H1 (cell line): ENCODE measurements around the gene LRRC3C. TPM values are rescaled to one million over a fixed set of nuclear protein-coding genes. Genes with fewer than 3 reads are reported as not detected.

ENCODE experiments used
- CTCF ChIA-PET: fragments of 300-600 bp; sonication (Branson Sonifier 250); formaldehyde crosslinking; loops from one replicate; lab custom pipeline; 2021; ENCODE audit not compliant: partially characterized antibody; lab: Charles Lee
- POLR2A ChIA-PET: fragments of 300-600 bp; sonication (Branson Sonifier 250); formaldehyde crosslinking; loops from one replicate; lab custom pipeline; 2021; ENCODE audit warnings: inconsistent platforms; ENCODE audit not compliant: partially characterized antibody; lab: Charles Lee
- DNase-seq, 2 experiments: peaks; one replicate each; pipeline versions ENCODE4 v3.0.0 to v3.0.0-alpha.2; 2010 to 2022; ENCODE audit warnings: low spot score in 2 of 2, low read depth in 1 of 2, mixed read lengths in 1 of 2
- FAIRE-seq: peaks from 2 replicates; lab custom pipeline; 2011; peaks lifted over from hg19 to GRCh38; lab: Jason Lieb, UNC
- H2AFZ ChIP-seq: 2 replicates; pipeline ENCODE4 v1.8.1; 2012; ENCODE audit warnings: low read length, inconsistent platforms
- H2AK5ac ChIP-seq: 2 replicates; pipeline ENCODE4 v1.6.1; 2013; ENCODE audit warnings: low read depth, low read length
- H2BK120ac ChIP-seq: replicated peaks from 2 replicates; pipeline ENCODE3; 2013; ENCODE audit warnings: low read depth, low read length, inconsistent platforms
- H2BK12ac ChIP-seq: 2 replicates; pipeline ENCODE4 v1.6.1; 2013; ENCODE audit warnings: low read depth, low read length
- H2BK15ac ChIP-seq: 2 replicates; pipeline ENCODE4 v1.6.1; 2013; ENCODE audit warnings: low read length
- H2BK20ac ChIP-seq: 2 replicates; pipeline ENCODE4 v1.6.1; 2013; ENCODE audit warnings: low read length
- H2BK5ac ChIP-seq: 2 replicates; pipeline ENCODE4 v1.6.1; 2013; ENCODE audit warnings: low read depth, low read length
- H3K14ac ChIP-seq: 2 replicates; pipeline ENCODE4 v1.6.1; 2013; ENCODE audit warnings: inconsistent platforms; ENCODE audit not compliant: insufficient read length
- H3K18ac ChIP-seq: 2 replicates; pipeline ENCODE4 v1.6.1; 2013; ENCODE audit warnings: low read length; ENCODE audit errors: extremely low read depth
- H3K23ac ChIP-seq: 2 replicates; pipeline ENCODE4 v1.6.1; 2013; ENCODE audit warnings: inconsistent platforms; ENCODE audit not compliant: insufficient read length
- H3K23me2 ChIP-seq: 2 replicates; pipeline ENCODE4 v1.6.1; 2013; ENCODE audit warnings: low read depth, low read length
- H3K27ac ChIP-seq: 2 replicates; pipeline ENCODE4 v1.6.1; 2011; ENCODE audit warnings: low read depth, low read length, inconsistent platforms
- H3K27me3 ChIP-seq, 4 experiments: replicated peaks in 1 of 4; 1 replicate in 1 of 4; 2 replicates in 3 of 4; pipeline versions ENCODE4 v1.6.1 to v1.8.1; 2011 to 2013; ENCODE audit warnings: low read length in 3 of 4, mild to moderate bottlenecking in 3 of 4, inconsistent platforms in 2 of 4, mixed read lengths in 2 of 4, moderate library complexity in 1 of 4; ENCODE audit not compliant: control insufficient read depth in 3 of 4, insufficient read depth in 3 of 4; ENCODE audit errors: extremely low read depth in 1 of 4
- H3K36me3 ChIP-seq, 4 experiments: 2 replicates each; pipeline versions ENCODE4 v1.6.1 to v1.8.1; 2011 to 2013; ENCODE audit warnings: mild to moderate bottlenecking in 4 of 4, low read length in 3 of 4, moderate library complexity in 2 of 4, control low read depth in 1 of 4, inconsistent platforms in 1 of 4; ENCODE audit not compliant: insufficient read depth in 4 of 4, control insufficient read depth in 2 of 4
- H3K4ac ChIP-seq: replicated peaks from 2 replicates; pipeline ENCODE3; 2013; ENCODE audit warnings: low read length, low read depth, mixed read lengths, inconsistent platforms; ENCODE audit not compliant: insufficient read length
- H3K4me1 ChIP-seq, 4 experiments: replicated peaks in 1 of 4; 1 replicate in 1 of 4; 2 replicates in 3 of 4; pipeline versions ENCODE4 v1.6.1 to v1.8.1; 2011 to 2013; ENCODE audit warnings: low read length in 3 of 4, inconsistent platforms in 2 of 4, mixed read lengths in 1 of 4; ENCODE audit not compliant: insufficient read depth in 4 of 4, control insufficient read depth in 3 of 4
- H3K4me2 ChIP-seq, 2 experiments: 2 replicates each; pipeline versions ENCODE4 v1.6.1 to v1.8.1; 2011 to 2013; ENCODE audit warnings: low read depth in 2 of 2, low read length in 2 of 2, control low read depth in 1 of 2, inconsistent platforms in 1 of 2, mild to moderate bottlenecking in 1 of 2; ENCODE audit not compliant: insufficient read depth in 1 of 2
- H3K4me3 ChIP-seq, 4 experiments: fragments of 200-600, 300-600 bp in 1 of 4; sonication (generic), shearing (Covaris generic), sonication (Bioruptor Twin) in 1 of 4; 2 replicates each; pipeline versions ENCODE4 v1.5.1 to v1.8.1; 2011 to 2016; ENCODE audit warnings: low read length in 4 of 4, low read depth in 3 of 4, control low read depth in 2 of 4, inconsistent platforms in 2 of 4, mild to moderate bottlenecking in 2 of 4, mixed read lengths in 1 of 4, moderate library complexity in 1 of 4; ENCODE audit not compliant: insufficient read depth in 2 of 4; ENCODE audit errors: extremely low read depth in 1 of 4
- H3K56ac ChIP-seq: replicated peaks from 2 replicates; pipeline ENCODE3; 2013; ENCODE audit warnings: low read depth, mild to moderate bottlenecking, mixed read lengths, low read length, inconsistent platforms; ENCODE audit not compliant: insufficient read length
- H3K79me1 ChIP-seq: 2 replicates; pipeline ENCODE4 v1.6.1; 2013; ENCODE audit warnings: low read depth, low read length, control low read depth
- H3K79me2 ChIP-seq, 2 experiments: 2 replicates each; pipeline versions ENCODE4 v1.6.1 to v1.8.1; 2012 to 2013; ENCODE audit warnings: low read length in 2 of 2, mild to moderate bottlenecking in 2 of 2, inconsistent platforms in 1 of 2; ENCODE audit not compliant: insufficient read depth in 2 of 2, control insufficient read depth in 1 of 2
- H3K9ac ChIP-seq, 4 experiments: replicated peaks in 1 of 4; 1 replicate in 1 of 4; 2 replicates in 3 of 4; pipeline versions ENCODE4 v1.6.1 to v1.8.1; 2011 to 2013; ENCODE audit warnings: low read depth in 3 of 4, low read length in 3 of 4, control low read depth in 2 of 4, mild to moderate bottlenecking in 2 of 4, moderate library complexity in 2 of 4, inconsistent platforms in 1 of 4; ENCODE audit errors: extremely low read depth in 1 of 4
- H3K9me3 ChIP-seq, 2 experiments: 2 replicates each; pipeline versions ENCODE4 v1.6.1 to v1.8.1; 2012 to 2013; ENCODE audit warnings: mild to moderate bottlenecking in 2 of 2, moderate library complexity in 2 of 2, control low read depth in 1 of 2, inconsistent platforms in 1 of 2, low read depth in 1 of 2, low read length in 1 of 2, mixed read lengths in 1 of 2; ENCODE audit not compliant: insufficient read depth in 2 of 2
- H4K20me1 ChIP-seq, 2 experiments: replicated peaks in 1 of 2; 2 replicates each; pipeline versions ENCODE3 to v1.8.1; 2011 to 2013; ENCODE audit warnings: inconsistent platforms in 2 of 2, low read length in 2 of 2, mild to moderate bottlenecking in 1 of 2; ENCODE audit not compliant: insufficient read depth in 2 of 2, control insufficient read depth in 1 of 2
- H4K5ac ChIP-seq: 2 replicates; pipeline ENCODE4 v1.6.1; 2013; ENCODE audit warnings: low read length, low read depth, mixed read lengths, inconsistent platforms; ENCODE audit not compliant: insufficient read length
- H4K8ac ChIP-seq: 2 replicates; pipeline ENCODE4 v1.8.0; 2013; ENCODE audit warnings: mild to moderate bottlenecking, moderate library complexity, low read length, inconsistent platforms; ENCODE audit not compliant: insufficient read depth; ENCODE audit errors: extremely low read depth
- H4K91ac ChIP-seq: replicated peaks from 2 replicates; pipeline ENCODE3; 2013; ENCODE audit warnings: low read length, mixed read lengths, inconsistent platforms; ENCODE audit not compliant: insufficient read length
- ATF2 ChIP-seq: IDR thresholded peaks from 2 replicates; pipeline ENCODE4 v1.6.1; 2012; ENCODE audit warnings: low read length, inconsistent platforms
- CEBPB ChIP-seq: IDR thresholded peaks from 2 replicates; pipeline ENCODE4 v1.6.1; 2012; ENCODE audit warnings: low read depth, low read length
- CHD1 ChIP-seq: IDR thresholded peaks from 2 replicates; pipeline ENCODE4 v1.6.1; 2012; ENCODE audit warnings: low read depth, low read length, improper control_type of control experiment
- EP300 ChIP-seq, 2 experiments: IDR thresholded peaks; 1 replicate in 1 of 2; 2 replicates in 1 of 2; pipeline ENCODE4 v1.6.1; 2011 to 2012; ENCODE audit warnings: low read depth in 2 of 2, low read length in 2 of 2, mild to moderate bottlenecking in 2 of 2, borderline replicate concordance in 1 of 2, inconsistent platforms in 1 of 2, moderate library complexity in 1 of 2
- GABPA ChIP-seq: IDR thresholded peaks from 2 replicates; pipeline ENCODE4 v1.6.1; 2011; ENCODE audit warnings: mild to moderate bottlenecking, low read length, moderate library complexity, borderline replicate concordance; ENCODE audit not compliant: insufficient read depth
- POLR2AphosphoS5 ChIP-seq: IDR thresholded peaks from 2 replicates; pipeline ENCODE4 v1.6.1; 2011; ENCODE audit warnings: low read depth, low read length
- TAF7 ChIP-seq: optimal IDR thresholded peaks from 2 replicates; pipeline ENCODE3; 2011; ENCODE audit warnings: low read depth, mild to moderate bottlenecking, inconsistent platforms, low read length, moderate library complexity, borderline replicate concordance
- TBP ChIP-seq: IDR thresholded peaks from 2 replicates; pipeline ENCODE4 v1.6.1; 2011; ENCODE audit warnings: low read depth, low read length, improper control_type of control experiment
- TCF12 ChIP-seq: IDR thresholded peaks from 2 replicates; pipeline ENCODE4 v1.6.1; 2011; ENCODE audit warnings: low read depth, mild to moderate bottlenecking, low read length
- whole genome bisulfite sequencing, 2 experiments: shearing (Covaris generic) in 1 of 2; methylation state at CpG; one replicate each; pipeline versions ENCODE4 v1.1.6 to v1.1.7; 2013 to 2015; ENCODE audit warnings: low lambda C conversion rate in 2 of 2, mixed read lengths in 2 of 2, inconsistent platforms in 1 of 2, low coverage in 1 of 2, missing lambda C conversion rate in 1 of 2; ENCODE audit not compliant: insufficient replicate concordance in 2 of 2, insufficient coverage in 1 of 2, insufficient read length in 1 of 2; ENCODE audit errors: extremely low coverage in 1 of 2, missing lambda C conversion rate in 1 of 2; 5-methylcytosine and 5-hydroxymethylcytosine counted together
- polyA plus RNA-seq, 7 experiments: library from polyadenylated mRNA; depleted of rRNA in 3 of 7; stranded (reverse) in 5 of 7; unstranded in 2 of 7; fragments of >200 nt in 5 of 7; fragments of 200-250 nt in 2 of 7; gene quantifications; 1 replicate in 5 of 7; 2 replicates in 1 of 7; 4 replicates in 1 of 7; pipeline versions ENCODE4 v1.2.1 to v1.2.3, GENCODE V29; 2011 to 2013; ENCODE audit warnings: missing spikeins in 2 of 7, mixed read lengths in 2 of 7
- total RNA-seq: library from RNA; stranded (reverse); fragmentation: NEBNext Ultra II Directional; extraction: Animal tissue kit (Norgen Biotek cat#: 25700); gene quantifications from 2 replicates; pipeline ENCODE4 v1.2.1, GENCODE V29; 2021

Gene LRRC3C
- total and polyA plus RNA-seq, 2 of the 8 experiments (the other 6 are each of a cell fraction or from before 2014, with no cell fraction given): not detected

GRCh38 chr17:39980351-39981206, 53.0 kb downstream of the LRRC3C start, which contains the start of gene PSMD3:
Gene PSMD3 (plus strand): TSS chr17:39980807. CDS start chr17:39980971, 164 bp downstream.
- H3K27ac ChIP-seq: peak within 1 kb of the TSS; percentile 83
- POLR2A ChIA-PET: interaction anchor here (0.6 to 2.1 kb wide), 22 partner anchors 9 to 160 kb away, joined by 3 to 7 read pairs (median 4); partner anchors contain the start of genes CASC3, CSF3, GSDMA and LRRC3C
- peak within 1 kb of the TSS; percentile 32 for H4K5ac ChIP-seq
- no peak within 1 kb of the TSS for H3K14ac ChIP-seq
- no peak within 1 kb of the TSS for H2BK120ac ChIP-seq
- H4K8ac ChIP-seq: peak within 1 kb of the TSS; percentile 92
- peak; percentile 32 for FAIRE-seq
- H3K4me1 ChIP-seq: peaks cover 0 to 6% (median 3%) of the 10 kb centered on the region in 4 experiments; a peak in 5 of 7 replicates
- no peak within 1 kb of the TSS for H3K23ac ChIP-seq
- H2BK20ac ChIP-seq: 0 out of 2 replicates have a peak within 1 kb of the TSS, but pooled peaks have one; percentile 72
- peaks cover 4 to 17% of the 10 kb centered on the region in 2 experiments for H4K20me1 ChIP-seq
- H3K23me2 ChIP-seq: peaks cover 17% of the 10 kb centered on the region
- peak within 1 kb of the TSS; percentile 85 to 95 (median 90) for H3K9ac ChIP-seq
- peak within 1 kb of the TSS; percentile 70 for H4K91ac ChIP-seq
- H3K56ac ChIP-seq: peak within 1 kb of the TSS; percentile 43
- H3K36me3 ChIP-seq: peaks cover 9 to 15% (median 13%) of the 10 kb centered on the region in 4 experiments
- H2BK12ac ChIP-seq: peak within 1 kb of the TSS; percentile 13
- H3K4me2 ChIP-seq: peak within 1 kb of the TSS; percentile 69 to 90
- CTCF ChIA-PET: interaction anchor here (0.6 to 2.7 kb wide), 11 partner anchors 8 to 359 kb away, joined by 3 to 31 read pairs (median 6); no protein-coding TSS in a partner anchor
- no peaks in the 10 kb centered on the region for H3K9me3 ChIP-seq
- WGBS, 2 experiments: 1% methylated on average over 70 of the region's 84 CpGs; no CpG with 5 or more reads in 1 of the 2 experiments
- peak within 1 kb of the TSS; percentile 55 for H3K18ac ChIP-seq
- no peaks in the 10 kb centered on the region for H3K27me3 ChIP-seq
- peak within 1 kb of the TSS; percentile 85 for H2BK5ac ChIP-seq
- DNase-seq: peak; percentile 98 to 99
- peaks cover 12 to 28% of the 10 kb centered on the region in 2 experiments for H3K79me2 ChIP-seq
- H2BK15ac ChIP-seq: peak within 1 kb of the TSS; percentile 99; the same call in 1 of the 2 replicates
- H2AK5ac ChIP-seq: no peak within 1 kb of the TSS
- H3K79me1 ChIP-seq: peaks cover 4% of the 10 kb centered on the region; the same call in 1 of the 2 replicates
- peak within 1 kb of the TSS; percentile 79 to 99 (median 90) for H3K4me3 ChIP-seq
- H2AFZ ChIP-seq: peak within 1 kb of the TSS; percentile 77
- peak within 1 kb of the TSS; percentile 10 for H3K4ac ChIP-seq
- TF ChIP-seq TCF12 (no peak), ATF2 (peak; percentile 43; the same call in 1 of the 2 replicates), EP300 (IDR thresholded peaks at IDR 0.05; ENCODE audit: borderline replicate concordance in 1 of 2, low read depth in 2 of 2, low read length in 2 of 2) (peak in 1 of 2 experiments; percentile 91; a peak in 1 of 3 replicates), TAF7 (peak; percentile 68), CEBPB (no peak), CHD1 (no peak; the same call in 1 of the 2 replicates), TBP (peak; percentile 85), GABPA (no peak), POLR2AphosphoS5 (peak; percentile 88)
